Mesendoderm (in vitro differentiated cells): Measurements from ENCODE around the gene SEH1L.

ENCODE experiments used
- DNase-seq: peaks from one replicate; pipeline ENCODE4 v3.0.0; 2013
- H2AK5ac ChIP-seq: 2 replicates; pipeline ENCODE4 v1.6.1; 2013; ENCODE audit warnings: low read length, inconsistent platforms
- H2BK120ac ChIP-seq: 2 replicates; pipeline ENCODE4 v1.6.1; 2013; ENCODE audit warnings: low read depth, mild to moderate bottlenecking, low read length, moderate library complexity, mixed read lengths
- H2BK15ac ChIP-seq: replicated peaks from 2 replicates; pipeline ENCODE4 v1.6.1; 2013; ENCODE audit warnings: low read depth, mild to moderate bottlenecking, moderate library complexity
- H2BK5ac ChIP-seq: 2 replicates; pipeline ENCODE4 v1.6.1; 2013; ENCODE audit warnings: low read length, inconsistent platforms
- H3K18ac ChIP-seq: 2 replicates; pipeline ENCODE4 v1.6.1; 2013; ENCODE audit warnings: mild to moderate bottlenecking, low read length, mixed read lengths
- H3K23ac ChIP-seq: one replicate; pipeline ENCODE4 v1.6.1; 2013; ENCODE audit warnings: low read length
- H3K27ac ChIP-seq: 2 replicates; pipeline ENCODE4 v1.5.1; 2013; ENCODE audit warnings: low read depth, mild to moderate bottlenecking, inconsistent platforms, low read length, moderate library complexity
- H3K27me3 ChIP-seq: 2 replicates; pipeline ENCODE4 v1.6.1; 2013; ENCODE audit warnings: low read length, control low read depth, mild to moderate bottlenecking, inconsistent platforms; ENCODE audit not compliant: insufficient read depth, poor library complexity
- H3K36me3 ChIP-seq: 2 replicates; pipeline ENCODE4 v1.6.1; 2013; ENCODE audit warnings: low read length, inconsistent platforms; ENCODE audit not compliant: control insufficient read depth, insufficient read depth
- H3K4ac ChIP-seq: one replicate; pipeline ENCODE4 v1.6.1; 2013; ENCODE audit warnings: low read depth, mild to moderate bottlenecking, low read length, moderate library complexity
- H3K4me1 ChIP-seq: 2 replicates; pipeline ENCODE4 v1.6.1; 2013; ENCODE audit warnings: low read depth, low read length, inconsistent platforms; ENCODE audit not compliant: control insufficient read depth
- H3K4me2 ChIP-seq: 2 replicates; pipeline ENCODE4 v1.6.1; 2013; ENCODE audit warnings: low read length
- H3K4me3 ChIP-seq: 2 replicates; pipeline ENCODE4 v1.5.1; 2013; ENCODE audit warnings: mild to moderate bottlenecking, low read length
- H3K56ac ChIP-seq: one replicate; pipeline ENCODE4 v1.6.1; 2013; ENCODE audit warnings: low read length
- H3K79me1 ChIP-seq: 2 replicates; pipeline ENCODE4 v1.6.1; 2013; ENCODE audit warnings: low read length, inconsistent platforms
- H3K79me2 ChIP-seq: 2 replicates; pipeline ENCODE4 v1.6.1; 2013; ENCODE audit warnings: mild to moderate bottlenecking, low read length; ENCODE audit not compliant: control insufficient read depth, insufficient read depth
- H3K9ac ChIP-seq: 2 replicates; pipeline ENCODE4 v1.6.1; 2013; ENCODE audit warnings: low read length, inconsistent platforms
- H4K5ac ChIP-seq: one replicate; pipeline ENCODE4 v1.6.1; 2013; ENCODE audit warnings: low read length
- H4K8ac ChIP-seq: one replicate; pipeline ENCODE4 v1.6.1; 2013; ENCODE audit warnings: low read depth, mild to moderate bottlenecking, control low read depth, low read length, moderate library complexity
- WGBS: extraction: QIAGEN DNeasy Blood & Tissue Kit; methylation state at CpG from one replicate; pipeline ENCODE4 v1.1.7; 2013; ENCODE audit warnings: low lambda C conversion rate, missing lambda C conversion rate; ENCODE audit not compliant: insufficient coverage; ENCODE audit errors: extremely low coverage; 5-methylcytosine and 5-hydroxymethylcytosine counted together

SEH1L gene

GRCh38 chr18:12907258-12907925, 40.4 kb upstream of the SEH1L start:
- WGBS = no CpG with 5 or more reads among the region's 8 CpGs
- no peak overlapping the region for H2BK120ac ChIP-seq
- DNase-seq = no peak
- no peaks in the 10 kb centered on the region for H3K27me3 ChIP-seq
- H4K5ac ChIP-seq = no peak overlapping the region
- H3K4me2 ChIP-seq = no peak overlapping the region
- no peak overlapping the region for H3K4me3 ChIP-seq
- no peak overlapping the region for H3K56ac ChIP-seq
- no peaks in the 10 kb centered on the region for H3K4me1 ChIP-seq
- no peaks in the 10 kb centered on the region for H3K79me1 ChIP-seq
- H3K36me3 ChIP-seq = no peaks in the 10 kb centered on the region
- no peak overlapping the region for H3K27ac ChIP-seq
- H2BK5ac ChIP-seq = no peak overlapping the region
- H3K18ac ChIP-seq = no peak overlapping the region
- no peak overlapping the region for H3K9ac ChIP-seq
- H2AK5ac ChIP-seq = no peak overlapping the region
- no peaks in the 10 kb centered on the region for H3K79me2 ChIP-seq
- H4K8ac ChIP-seq = no peak overlapping the region
- no peak overlapping the region for H3K23ac ChIP-seq
- H3K4ac ChIP-seq = no peak overlapping the region
- no peak overlapping the region for H2BK15ac ChIP-seq

- no peak overlapping the region for H3K4me2 ChIP-seq
- no peaks in the 10 kb centered on the region for H3K27me3 ChIP-seq
- no peaks in the 10 kb centered on the region for H3K79me1 ChIP-seq
- no peak for DNase-seq
- H4K5ac ChIP-seq = no peak overlapping the region
- no peak overlapping the region for H3K23ac ChIP-seq
- no peaks in the 10 kb centered on the region for H3K79me2 ChIP-seq
- no peak overlapping the region for H3K9ac ChIP-seq
- no peaks in the 10 kb centered on the region for H3K36me3 ChIP-seq
- H3K56ac ChIP-seq = no peak overlapping the region
- H3K4ac ChIP-seq = no peak overlapping the region
- no peaks in the 10 kb centered on the region for H3K4me1 ChIP-seq
- no CpG with 5 or more reads among the region's 4 CpGs for WGBS
- no peak overlapping the region for H3K4me3 ChIP-seq
- no peak overlapping the region for H4K8ac ChIP-seq
- no peak overlapping the region for H3K18ac ChIP-seq
- no peak overlapping the region for H2BK5ac ChIP-seq
- no peak overlapping the region for H2AK5ac ChIP-seq
- H3K27ac ChIP-seq = no peak overlapping the region
- H2BK120ac ChIP-seq = no peak overlapping the region
- H2BK15ac ChIP-seq = no peak overlapping the region
Measured at GRCh38 chr18:12908706-12909105, 39.1 kb upstream of the SEH1L start.

DNA sequence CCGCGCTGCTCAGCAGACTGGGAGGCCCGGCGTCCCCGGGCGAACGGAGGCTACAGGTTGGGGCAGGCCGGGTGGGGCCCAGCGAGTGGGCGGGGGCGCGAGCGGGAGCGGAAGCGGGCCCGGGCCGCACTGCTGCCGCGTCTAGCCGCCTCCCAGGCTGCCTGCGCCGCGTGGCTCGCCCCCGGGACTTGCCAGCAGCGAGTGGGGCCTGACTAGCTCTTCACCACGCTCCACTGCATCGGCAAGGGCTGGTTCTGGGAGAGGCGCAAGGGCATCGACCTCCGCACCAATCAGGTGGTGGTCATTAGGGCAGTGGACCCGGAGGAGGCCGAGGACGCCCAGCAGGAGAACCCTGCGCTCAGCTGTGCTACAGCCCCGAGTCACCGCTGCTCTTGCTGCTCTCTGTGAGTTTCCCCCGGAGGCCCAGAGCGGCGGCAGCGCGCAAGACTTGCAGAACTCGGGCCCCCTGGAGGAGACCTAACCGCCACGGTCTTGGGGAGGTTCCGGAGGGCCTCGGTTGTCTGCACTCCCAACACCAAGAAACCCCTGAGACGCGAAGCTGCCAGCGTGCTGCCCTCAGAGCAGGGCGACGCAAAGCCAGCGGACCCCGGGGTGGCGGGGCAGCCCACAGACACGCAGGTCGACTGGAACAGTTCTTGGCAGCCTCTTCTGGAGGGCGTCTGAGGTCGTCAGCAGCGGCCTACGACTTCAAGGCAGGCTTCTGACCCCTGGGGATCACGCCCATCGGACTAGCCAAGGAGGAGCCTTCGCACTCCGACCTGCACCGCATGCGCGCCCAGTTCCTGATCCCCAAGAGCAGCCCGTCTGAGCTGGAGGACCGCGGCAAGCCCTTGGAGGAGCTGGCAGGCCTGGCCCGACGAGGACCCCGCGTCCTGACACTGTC, 36.5 kb upstream of the SEH1L start:
- Histone ChIP-seq H3K27ac (no peak overlapping the region), H3K4me1 (no peaks in the 10 kb centered on the region), H3K23ac (no peak overlapping the region), H4K5ac (no peak overlapping the region), H3K18ac (no peak overlapping the region), H3K9ac (no peak overlapping the region), H3K4me3 (no peak overlapping the region), H3K4me2 (no peak overlapping the region), H2BK5ac (no peak overlapping the region), H2BK120ac (no peak overlapping the region), H3K79me2 (no peaks in the 10 kb centered on the region), H3K56ac (no peak overlapping the region), H3K36me3 (no peaks in the 10 kb centered on the region), H3K27me3 (no peaks in the 10 kb centered on the region), H2AK5ac (no peak overlapping the region), H2BK15ac (no peak overlapping the region), H4K8ac (no peak overlapping the region), H3K4ac (no peak overlapping the region), H3K79me1 (no peaks in the 10 kb centered on the region)
- DNase-seq = peak; percentile 4
- WGBS = no CpG with 5 or more reads among the region's 75 CpGs

DNA sequence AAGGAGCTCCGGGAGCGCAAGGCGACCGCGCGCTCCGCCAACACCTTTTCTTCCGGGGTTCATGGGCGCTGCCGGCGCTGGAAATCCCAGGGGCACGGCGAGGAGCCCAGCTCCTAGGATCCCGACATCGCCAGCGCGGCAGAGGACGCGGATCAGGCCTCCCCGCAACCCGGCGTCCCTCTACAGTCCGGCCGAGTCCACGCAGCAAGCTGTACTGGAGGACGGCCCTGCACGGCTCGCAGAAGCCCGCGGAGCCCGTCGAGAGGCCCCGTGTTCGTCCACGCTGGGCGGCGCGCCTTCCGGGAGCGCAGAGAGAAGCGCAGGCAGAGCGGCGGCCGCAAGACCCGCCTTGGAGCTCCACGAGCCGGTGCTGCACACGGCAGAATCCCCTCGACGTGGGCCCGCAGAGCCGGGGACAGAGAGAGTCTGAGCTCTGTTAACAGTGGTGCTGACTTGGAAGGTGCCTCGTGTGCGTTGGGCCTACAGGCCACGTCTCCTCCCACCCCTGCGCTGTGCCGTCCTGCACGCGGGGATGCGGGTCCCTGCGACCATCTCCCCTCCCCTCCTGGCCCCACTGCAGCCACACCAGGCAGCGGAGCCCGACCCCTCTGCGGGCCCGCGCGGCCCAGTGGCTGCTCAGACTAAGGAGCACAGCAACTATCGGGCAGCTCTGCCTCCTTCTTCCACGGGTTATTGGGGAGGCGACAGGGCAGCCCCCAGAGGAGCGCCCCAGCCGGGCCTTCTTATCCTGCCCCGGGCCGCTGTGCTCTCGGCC, 35.7 kb upstream of the SEH1L start:
- DNase-seq = no peak
- H3K4me1 ChIP-seq = no peaks in the 10 kb centered on the region

DNA sequence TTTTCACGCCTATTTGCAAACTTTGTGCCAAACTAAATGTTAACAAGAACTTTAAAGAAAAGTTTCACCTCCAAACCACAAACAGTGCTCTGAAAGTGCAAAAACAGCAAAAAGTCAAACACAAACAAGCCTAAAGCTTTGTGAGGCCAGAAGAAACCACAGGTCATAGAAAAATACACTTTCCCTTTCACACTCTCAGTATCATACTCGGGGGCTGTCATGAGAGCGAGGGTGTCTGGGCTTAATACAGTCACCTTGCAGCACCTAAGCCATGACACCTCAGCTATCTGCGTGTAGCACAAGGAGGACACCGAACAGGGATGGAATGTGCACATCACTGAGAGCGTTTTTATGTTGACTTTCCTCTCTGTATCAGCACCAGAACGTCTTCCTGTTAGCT, 26.6 kb upstream of the SEH1L start:
- no peak overlapping the region for H3K56ac ChIP-seq
- H3K4me2 ChIP-seq = no peak overlapping the region
- no peak overlapping the region for H2AK5ac ChIP-seq
- H3K4me1 ChIP-seq = no peaks in the 10 kb centered on the region
- no peak overlapping the region for H4K8ac ChIP-seq
- no peaks in the 10 kb centered on the region for H3K79me1 ChIP-seq
- no peak overlapping the region for H3K4ac ChIP-seq
- no peak overlapping the region for H3K9ac ChIP-seq
- no peaks in the 10 kb centered on the region for H3K79me2 ChIP-seq
- H3K36me3 ChIP-seq = no peaks in the 10 kb centered on the region
- H2BK15ac ChIP-seq = no peak overlapping the region
- WGBS = no CpG with 5 or more reads among the region's 7 CpGs
- H3K27ac ChIP-seq = no peak overlapping the region
- H3K18ac ChIP-seq = no peak overlapping the region
- H3K4me3 ChIP-seq = no peak overlapping the region
- no peaks in the 10 kb centered on the region for H3K27me3 ChIP-seq
- no peak overlapping the region for H2BK5ac ChIP-seq
- no peak overlapping the region for H4K5ac ChIP-seq
- H3K23ac ChIP-seq = no peak overlapping the region
- DNase-seq = no peak
- no peak overlapping the region for H2BK120ac ChIP-seq

More for the DNA sequence above, 35.7 kb upstream of the SEH1L start:
- H3K79me1 ChIP-seq = no peaks in the 10 kb centered on the region
- no peak overlapping the region for H3K18ac ChIP-seq
- H3K9ac ChIP-seq = no peak overlapping the region
- no peak overlapping the region for H3K4ac ChIP-seq
- H3K27me3 ChIP-seq = no peaks in the 10 kb centered on the region
- H2BK15ac ChIP-seq = no peak overlapping the region
- H3K79me2 ChIP-seq = no peaks in the 10 kb centered on the region
- WGBS = no CpG with 5 or more reads among the region's 75 CpGs
- H3K4me3 ChIP-seq = no peak overlapping the region
- H3K56ac ChIP-seq = no peak overlapping the region
- H3K36me3 ChIP-seq = no peaks in the 10 kb centered on the region
- H2BK120ac ChIP-seq = no peak overlapping the region
- no peak overlapping the region for H4K5ac ChIP-seq
- H3K23ac ChIP-seq = no peak overlapping the region
- no peak overlapping the region for H3K4me2 ChIP-seq
- no peak overlapping the region for H2BK5ac ChIP-seq
- no peak overlapping the region for H3K27ac ChIP-seq
- H2AK5ac ChIP-seq = no peak overlapping the region
- no peak overlapping the region for H4K8ac ChIP-seq
